GM23338 (cell line): ENCODE data around the gene SMOC2.

ENCODE experiments used
- ZNF114 ChIP-seq: fragments of 250-450 bp; sonication (Bioruptor Pico); IDR thresholded peaks from 2 replicates; pipeline ENCODE4 v1.5.0; 2020; ENCODE audit warnings: mild to moderate bottlenecking, moderate library complexity
- TF ChIP-seq, protein P1 (sequence below): IDR thresholded peaks from one replicate; pipeline ENCODE4 v1.6.1; 2018; ENCODE audit warnings: antibody characterized with exemption; ENCODE audit not compliant: unreplicated experiment
- TF ChIP-seq, protein P2 (sequence below), 2 experiments: fragments of 200-600 bp in 1 of 2; sonication (generic) in 1 of 2; conservative IDR thresholded peaks; 2 replicates each; pipeline versions ENCODE4 v1.5.1 to v1.6.1; 2016 to 2017; ENCODE audit warnings: antibody characterized with exemption in 2 of 2, low read depth in 2 of 2, mild to moderate bottlenecking in 2 of 2, moderate library complexity in 1 of 2

DNA sequence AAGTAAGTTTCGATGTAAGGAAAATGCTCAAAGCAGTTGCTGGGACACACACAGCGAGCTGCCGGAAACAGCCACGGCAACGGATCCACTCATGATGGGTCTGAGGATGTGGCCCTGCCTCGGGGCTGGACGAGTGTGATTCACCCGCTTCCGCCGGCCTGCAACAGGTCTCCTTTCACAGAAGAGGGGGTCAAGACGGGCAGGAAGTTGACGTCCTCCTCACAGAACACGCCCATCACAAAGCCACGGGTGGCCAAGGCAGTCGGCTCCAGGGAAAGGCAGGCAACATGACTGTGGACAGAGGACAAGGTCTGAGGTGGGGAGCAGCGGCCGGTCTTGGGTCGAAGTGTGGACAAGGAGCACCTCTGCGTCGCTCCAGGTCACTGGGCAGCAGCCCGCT is 29.9 kb upstream of the SMOC2 start:
- TF ChIP-seq, protein P1, sequence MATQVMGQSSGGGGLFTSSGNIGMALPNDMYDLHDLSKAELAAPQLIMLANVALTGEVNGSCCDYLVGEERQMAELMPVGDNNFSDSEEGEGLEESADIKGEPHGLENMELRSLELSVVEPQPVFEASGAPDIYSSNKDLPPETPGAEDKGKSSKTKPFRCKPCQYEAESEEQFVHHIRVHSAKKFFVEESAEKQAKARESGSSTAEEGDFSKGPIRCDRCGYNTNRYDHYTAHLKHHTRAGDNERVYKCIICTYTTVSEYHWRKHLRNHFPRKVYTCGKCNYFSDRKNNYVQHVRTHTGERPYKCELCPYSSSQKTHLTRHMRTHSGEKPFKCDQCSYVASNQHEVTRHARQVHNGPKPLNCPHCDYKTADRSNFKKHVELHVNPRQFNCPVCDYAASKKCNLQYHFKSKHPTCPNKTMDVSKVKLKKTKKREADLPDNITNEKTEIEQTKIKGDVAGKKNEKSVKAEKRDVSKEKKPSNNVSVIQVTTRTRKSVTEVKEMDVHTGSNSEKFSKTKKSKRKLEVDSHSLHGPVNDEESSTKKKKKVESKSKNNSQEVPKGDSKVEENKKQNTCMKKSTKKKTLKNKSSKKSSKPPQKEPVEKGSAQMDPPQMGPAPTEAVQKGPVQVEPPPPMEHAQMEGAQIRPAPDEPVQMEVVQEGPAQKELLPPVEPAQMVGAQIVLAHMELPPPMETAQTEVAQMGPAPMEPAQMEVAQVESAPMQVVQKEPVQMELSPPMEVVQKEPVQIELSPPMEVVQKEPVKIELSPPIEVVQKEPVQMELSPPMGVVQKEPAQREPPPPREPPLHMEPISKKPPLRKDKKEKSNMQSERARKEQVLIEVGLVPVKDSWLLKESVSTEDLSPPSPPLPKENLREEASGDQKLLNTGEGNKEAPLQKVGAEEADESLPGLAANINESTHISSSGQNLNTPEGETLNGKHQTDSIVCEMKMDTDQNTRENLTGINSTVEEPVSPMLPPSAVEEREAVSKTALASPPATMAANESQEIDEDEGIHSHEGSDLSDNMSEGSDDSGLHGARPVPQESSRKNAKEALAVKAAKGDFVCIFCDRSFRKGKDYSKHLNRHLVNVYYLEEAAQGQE: no peak
- TF ChIP-seq, protein P2, sequence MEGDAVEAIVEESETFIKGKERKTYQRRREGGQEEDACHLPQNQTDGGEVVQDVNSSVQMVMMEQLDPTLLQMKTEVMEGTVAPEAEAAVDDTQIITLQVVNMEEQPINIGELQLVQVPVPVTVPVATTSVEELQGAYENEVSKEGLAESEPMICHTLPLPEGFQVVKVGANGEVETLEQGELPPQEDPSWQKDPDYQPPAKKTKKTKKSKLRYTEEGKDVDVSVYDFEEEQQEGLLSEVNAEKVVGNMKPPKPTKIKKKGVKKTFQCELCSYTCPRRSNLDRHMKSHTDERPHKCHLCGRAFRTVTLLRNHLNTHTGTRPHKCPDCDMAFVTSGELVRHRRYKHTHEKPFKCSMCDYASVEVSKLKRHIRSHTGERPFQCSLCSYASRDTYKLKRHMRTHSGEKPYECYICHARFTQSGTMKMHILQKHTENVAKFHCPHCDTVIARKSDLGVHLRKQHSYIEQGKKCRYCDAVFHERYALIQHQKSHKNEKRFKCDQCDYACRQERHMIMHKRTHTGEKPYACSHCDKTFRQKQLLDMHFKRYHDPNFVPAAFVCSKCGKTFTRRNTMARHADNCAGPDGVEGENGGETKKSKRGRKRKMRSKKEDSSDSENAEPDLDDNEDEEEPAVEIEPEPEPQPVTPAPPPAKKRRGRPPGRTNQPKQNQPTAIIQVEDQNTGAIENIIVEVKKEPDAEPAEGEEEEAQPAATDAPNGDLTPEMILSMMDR (conservative IDR thresholded peaks at IDR 0.05; ENCODE audit: low read depth in 2 of 2): no peak
- TF ChIP-seq ZNF114 (CRISPR knock-in tag): no peak
